HG03342 (cell line): Measurements from ENCODE around the gene LMNTD2.
A peak's percentile ranks its signal among the peaks of the same experiment; 100 is the strongest.

Experiments used
- ATAC-seq: cut with Tn5 transposase; IDR thresholded peaks from one replicate; pipeline ENCODE4 v1.9.1; 2021; ENCODE audit warnings: mild to moderate bottlenecking, moderate library complexity; ENCODE audit not compliant: unreplicated experiment

Gene LMNTD2, protein sequence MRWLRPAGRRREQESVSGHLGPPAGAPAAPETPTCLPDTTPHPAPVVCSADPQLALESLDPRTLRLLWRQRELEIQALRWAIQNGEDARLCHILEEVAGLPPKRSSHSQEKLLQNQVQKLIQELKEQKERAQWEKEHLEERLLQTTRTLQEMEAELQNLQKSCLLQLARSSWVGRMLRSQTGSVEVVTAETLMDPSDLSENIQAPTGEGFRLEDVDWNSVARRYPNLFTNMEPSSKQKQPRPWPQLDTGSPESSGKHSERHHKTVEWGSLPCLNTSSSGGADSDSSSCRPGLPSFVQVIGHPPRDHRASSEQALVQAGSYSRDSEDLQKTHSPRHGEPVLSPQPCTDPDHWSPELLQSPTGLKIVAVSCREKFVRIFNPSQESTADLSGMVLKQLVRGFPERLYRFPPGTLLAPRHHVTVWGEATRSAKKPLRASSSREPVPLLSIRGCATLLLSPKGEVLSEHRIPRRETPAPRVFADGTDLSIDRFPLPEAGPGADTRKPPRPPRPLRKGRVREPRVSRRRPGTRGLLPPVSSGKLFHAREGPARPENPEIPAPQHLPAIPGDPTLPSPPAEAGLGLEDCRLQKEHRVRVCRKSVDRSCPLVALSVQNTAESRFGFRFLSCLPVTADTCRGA

DNA sequence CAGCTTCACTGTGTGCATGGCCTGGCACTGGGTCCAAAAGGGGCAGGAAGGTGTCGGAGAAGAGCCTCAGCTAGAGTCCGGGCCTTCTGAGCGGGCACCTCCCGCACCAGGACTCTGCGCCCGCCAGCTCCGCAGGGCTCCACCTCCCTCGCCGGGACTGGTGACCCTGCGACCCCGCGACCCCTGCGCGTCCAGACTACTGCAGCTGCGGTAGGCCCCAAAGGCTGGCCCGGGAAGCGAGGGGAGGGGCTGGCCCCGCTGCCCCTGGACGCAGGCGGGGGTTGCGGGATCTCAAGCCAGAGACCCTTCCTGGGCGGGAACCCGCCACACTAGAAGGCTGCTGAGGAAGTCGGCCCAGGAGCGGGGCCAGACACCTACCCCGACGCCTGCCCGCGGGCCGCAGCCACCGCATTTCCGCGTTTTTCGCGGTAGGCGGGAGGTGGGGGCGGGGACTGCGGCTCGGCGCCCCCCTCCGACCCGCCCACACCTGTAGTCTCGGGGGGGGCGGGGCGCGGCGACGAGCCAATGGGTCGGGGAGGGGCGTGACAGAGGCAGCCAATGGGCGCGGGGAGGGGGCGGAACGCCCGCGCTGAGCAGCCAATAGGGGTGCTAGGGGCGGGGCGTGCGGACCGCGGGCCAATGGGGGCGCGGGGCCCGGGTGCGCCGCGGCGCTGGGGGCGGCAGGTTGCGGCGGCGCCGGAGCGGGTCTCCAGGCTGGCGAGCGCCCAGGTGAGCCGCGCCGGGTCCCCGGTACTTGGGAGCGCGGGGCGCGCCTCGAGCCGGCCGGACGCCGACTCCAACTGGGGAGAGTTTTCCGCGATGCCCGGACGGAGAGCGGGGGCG is at the start of gene LMNTD2, which contains the start of gene RASSF7:
Gene LMNTD2 (minus strand): TSS at position 434 of the 843 bp plus-strand sequence. CDS start 22 bp downstream, at position 412.
Gene RASSF7 (plus strand): TSS at position 666 of the 843 bp plus-strand sequence. CDS start 799 bp downstream, outside the sequence.
- peak; percentile 76 for ATAC-seq

DNA sequence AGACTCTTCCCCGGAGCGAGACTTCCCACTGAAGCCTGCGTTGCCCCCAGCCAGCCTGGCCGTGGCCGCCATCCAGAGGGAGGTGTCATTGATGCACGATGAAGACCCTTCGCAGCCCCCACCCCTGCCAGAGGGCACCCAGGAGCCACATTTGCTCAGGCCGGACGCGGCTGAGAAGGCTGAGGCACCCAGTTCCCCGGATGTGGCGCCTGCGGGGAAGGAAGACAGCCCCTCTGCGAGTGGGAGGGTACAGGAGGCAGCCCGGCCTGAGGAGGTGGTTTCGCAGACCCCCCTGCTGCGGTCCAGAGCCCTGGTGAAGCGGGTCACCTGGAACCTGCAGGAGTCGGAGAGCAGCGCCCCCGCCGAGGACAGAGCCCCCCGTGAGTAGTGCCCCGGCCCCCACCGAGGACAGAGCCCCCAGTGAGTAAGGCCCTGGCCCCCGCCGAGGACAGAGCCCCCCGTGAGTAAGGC is 48.8 kb upstream of the LMNTD2 start:
- ATAC-seq, result no peak

DNA sequence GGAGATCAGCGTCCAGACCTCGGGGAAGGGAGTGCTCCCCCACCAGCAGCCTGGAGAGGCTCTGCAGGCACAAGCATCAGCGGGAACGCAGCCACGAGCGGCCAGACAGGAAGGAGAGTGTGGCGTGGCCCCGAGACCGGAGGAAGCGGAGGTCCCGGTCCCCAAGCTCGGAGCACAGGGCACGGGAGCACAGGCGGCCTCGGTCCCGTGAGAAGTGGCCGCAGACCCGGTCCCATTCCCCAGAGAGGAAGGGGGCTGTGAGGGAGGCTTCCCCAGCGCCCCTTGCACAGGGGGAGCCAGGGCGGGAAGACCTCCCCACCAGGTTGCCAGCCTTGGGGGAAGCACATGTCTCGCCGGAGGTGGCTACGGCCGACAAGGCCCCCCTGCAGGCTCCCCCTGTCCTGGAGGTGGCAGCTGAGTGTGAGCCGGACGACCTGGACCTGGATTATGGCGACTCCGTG is 48.3 kb upstream of the LMNTD2 start:
- no peak for ATAC-seq

DNA sequence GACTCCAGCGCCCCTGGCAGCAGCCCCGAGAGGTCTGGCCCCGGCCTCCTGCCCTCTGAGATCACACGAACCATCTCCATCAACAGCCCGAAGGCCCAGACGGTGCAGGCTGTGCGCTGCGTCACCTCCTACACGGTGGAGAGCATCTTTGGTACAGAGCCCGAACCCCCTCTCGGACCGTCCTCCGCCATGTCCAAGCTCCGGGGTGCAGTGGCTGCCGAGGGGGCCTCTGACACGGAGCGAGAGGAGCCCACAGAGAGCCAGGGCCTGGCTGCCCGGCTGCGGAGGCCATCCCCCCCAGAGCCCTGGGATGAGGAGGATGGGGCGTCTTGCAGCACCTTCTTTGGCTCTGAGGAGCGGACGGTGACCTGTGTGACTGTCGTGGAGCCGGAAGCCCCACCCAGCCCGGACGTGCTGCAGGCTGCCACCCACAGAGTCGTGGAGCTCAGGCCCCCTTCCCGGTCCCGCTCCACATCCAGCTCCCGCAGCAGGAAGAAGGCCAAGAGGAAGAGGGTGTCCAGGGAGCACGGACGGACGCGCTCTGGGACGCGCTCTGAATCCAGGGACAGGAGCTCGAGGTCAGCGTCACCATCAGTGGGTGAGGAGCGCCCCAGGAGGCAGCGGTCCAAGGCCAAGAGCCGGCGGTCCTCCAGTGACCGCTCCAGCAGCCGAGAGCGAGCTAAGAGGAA is 47.6 kb upstream of the LMNTD2 start:
- no peak for ATAC-seq

DNA sequence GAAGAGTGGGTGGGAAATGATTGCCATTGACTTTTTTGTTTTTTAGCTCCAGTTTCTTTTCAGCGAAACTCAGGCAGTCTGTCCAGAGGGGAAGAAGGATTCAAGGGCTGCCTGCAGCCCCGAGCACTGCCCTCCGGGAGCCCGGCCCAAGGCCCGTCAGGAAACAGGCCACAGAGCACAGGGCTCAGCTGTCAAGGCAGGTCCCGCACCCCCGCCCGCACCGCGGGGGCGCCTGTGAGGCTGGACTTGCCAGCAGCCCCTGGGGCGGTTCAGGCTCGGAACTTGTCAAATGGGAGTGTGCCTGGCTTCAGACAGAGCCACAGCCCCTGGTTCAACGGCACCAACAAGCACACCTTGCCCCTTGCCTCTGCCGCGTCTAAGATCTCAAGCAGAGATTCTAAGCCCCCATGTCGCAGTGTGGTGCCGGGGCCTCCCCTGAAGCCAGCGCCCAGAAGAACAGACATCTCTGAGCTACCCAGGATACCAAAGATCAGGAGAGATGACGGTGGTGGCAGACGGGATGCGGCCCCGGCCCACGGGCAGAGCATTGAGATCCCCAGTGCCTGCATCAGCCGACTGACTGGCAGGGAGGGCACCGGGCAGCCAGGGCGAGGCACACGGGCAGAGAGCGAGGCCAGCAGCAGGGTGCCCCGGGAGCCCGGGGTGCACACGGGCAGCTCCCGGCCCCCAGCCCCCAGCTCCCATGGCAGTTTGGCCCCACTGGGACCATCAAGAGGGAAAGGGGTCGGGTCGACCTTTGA is 46.7 kb upstream of the LMNTD2 start:
- no peak for ATAC-seq

DNA sequence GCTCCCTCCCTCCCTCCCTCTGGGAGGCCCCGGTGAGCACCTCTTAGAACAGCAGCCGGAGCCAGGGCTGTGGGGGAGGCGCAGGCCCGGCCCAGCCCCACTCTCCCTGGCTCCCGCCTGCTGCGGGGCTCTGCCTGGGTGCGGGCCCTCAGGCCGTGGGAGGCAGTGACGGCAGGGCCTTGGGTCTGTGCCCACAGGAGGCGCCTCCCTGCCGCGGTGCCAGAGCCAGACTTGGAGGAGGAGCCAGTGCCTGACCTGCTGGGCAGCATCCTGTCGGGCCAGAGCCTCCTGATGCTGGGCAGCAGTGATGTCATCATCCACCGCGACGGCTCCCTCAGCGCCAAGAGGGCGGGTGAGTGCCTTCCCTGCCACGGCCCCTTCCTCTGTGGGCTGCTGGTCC is 45.7 kb upstream of the LMNTD2 start:
- no peak for ATAC-seq

DNA sequence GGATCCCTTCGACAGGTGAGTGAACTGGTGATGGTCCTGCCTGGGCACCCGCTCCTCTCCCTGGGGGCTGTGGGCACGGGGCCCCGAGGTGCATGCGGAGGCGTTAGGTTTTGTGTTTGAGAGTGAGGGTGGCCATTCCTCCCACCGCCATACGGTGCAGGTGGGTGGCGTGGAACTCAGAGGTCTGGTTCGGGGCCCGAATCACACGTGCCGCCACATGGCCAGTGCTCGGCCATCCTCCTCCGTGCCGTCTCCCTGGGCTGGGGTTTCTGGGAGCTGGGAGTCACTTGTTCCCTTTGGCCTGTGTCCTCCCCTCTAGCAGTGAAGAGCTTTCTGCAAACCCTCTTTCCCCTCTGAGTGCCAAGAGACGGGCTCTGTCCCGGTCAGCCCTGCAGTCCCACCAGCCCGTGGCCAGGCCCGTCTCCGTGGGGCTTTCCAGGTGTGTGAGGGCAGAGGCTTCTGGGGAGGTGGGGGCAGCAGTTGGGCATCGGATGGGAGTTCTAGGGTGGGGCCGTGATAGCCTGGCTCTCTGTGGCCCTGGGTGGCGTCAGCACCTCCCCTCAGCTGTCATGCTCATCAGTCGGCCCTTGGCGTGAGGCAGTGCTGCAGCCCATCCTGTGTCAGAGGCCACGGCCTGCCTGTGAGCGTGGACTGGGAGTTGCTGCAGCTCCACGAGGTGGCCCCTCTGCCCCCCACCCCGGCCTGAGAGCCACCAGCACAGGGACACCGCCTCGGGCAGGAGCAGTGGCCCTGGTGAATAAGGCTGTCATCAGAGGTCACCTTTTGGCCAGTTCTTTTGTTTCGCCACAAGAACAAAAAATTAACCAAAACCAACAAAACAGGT is 45.0 kb upstream of the LMNTD2 start:
- ATAC-seq, result no peak

DNA sequence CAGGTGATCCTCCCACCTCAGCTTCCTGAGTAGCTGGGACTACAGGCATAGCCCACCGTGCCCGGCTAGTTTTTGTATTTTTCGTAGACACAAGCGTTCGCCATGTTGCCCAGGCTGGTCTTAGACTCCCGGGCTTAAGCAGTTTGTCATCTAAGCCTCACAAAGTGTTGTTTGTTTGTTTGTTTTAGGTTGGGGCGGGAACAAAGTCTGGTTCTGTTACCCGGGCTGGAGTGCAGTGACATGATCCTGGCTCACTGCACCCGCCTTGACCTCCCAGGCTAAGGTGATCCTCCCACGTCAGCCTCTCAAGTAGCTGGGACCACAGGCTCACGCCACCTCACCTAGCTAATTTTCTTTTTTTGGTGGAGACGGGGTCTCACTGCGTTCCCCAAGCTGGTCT is 42.6 kb upstream of the LMNTD2 start:
- no peak for ATAC-seq

DNA sequence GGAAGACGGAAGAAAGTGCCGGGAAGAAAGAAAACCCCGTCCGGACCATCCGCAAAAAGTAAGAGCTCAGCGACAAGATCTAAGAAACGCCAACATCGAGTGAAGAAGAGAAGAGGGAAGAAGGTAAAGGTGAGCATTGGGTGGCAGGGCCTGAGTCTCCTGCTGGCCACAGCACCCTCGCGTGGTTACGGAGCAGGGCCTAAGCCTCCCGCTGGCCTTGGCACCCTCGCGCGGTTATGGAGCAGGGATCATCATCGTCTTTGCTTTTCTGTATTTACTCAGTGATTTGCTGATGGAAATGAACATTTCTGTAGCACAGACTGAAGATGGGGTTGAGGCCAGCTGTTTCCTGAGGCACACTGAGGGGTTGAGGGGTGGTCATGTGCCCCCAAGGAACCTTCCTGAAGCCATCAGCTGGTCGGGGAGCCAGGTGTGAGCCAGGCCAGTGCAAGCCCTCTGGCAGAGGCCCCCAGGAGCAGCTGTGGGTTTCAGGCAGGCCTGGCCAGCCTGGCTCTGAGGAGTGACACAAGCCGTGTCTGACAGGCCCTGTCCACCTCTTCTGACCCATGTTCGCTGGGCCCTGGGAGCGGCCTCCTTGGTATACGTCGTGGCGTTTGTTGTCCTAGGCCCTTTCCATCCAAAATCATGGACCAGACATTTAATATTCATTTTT is 41.2 kb upstream of the LMNTD2 start:
- no peak for ATAC-seq

DNA sequence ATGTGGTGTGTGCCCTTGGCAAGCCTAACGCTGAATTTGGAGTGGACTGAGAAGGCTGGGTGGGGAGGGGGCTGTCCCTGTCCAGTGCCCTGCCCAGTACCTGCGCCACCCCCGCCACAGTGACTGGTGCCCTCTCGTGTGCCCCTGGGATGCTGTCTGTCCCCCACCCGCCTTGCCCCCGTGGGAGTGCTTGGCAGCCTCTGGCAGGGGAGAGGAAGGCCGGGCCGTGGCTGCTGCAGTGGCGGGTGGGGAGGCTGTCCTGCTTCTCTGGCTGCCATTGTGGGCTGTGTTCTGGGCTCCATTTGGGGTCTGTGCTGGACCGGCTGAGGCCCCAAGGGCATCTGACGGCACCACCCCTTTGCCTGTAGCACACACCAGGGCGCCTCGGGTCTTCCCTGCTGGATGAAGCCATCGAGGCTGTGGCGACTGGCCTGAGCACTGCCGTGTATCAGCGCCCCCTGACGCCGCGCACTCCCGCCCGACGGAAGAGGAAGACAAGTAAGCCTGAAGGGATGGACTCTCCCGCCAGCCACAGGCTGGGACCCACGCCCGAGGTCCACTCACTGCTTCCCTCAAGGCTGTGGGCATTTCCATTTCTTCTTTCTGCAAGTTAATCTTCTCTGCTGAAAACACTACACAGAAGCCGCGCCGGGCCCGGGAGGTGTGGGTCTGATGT is 37.6 kb upstream of the LMNTD2 start:
- ATAC-seq, result no peak

DNA sequence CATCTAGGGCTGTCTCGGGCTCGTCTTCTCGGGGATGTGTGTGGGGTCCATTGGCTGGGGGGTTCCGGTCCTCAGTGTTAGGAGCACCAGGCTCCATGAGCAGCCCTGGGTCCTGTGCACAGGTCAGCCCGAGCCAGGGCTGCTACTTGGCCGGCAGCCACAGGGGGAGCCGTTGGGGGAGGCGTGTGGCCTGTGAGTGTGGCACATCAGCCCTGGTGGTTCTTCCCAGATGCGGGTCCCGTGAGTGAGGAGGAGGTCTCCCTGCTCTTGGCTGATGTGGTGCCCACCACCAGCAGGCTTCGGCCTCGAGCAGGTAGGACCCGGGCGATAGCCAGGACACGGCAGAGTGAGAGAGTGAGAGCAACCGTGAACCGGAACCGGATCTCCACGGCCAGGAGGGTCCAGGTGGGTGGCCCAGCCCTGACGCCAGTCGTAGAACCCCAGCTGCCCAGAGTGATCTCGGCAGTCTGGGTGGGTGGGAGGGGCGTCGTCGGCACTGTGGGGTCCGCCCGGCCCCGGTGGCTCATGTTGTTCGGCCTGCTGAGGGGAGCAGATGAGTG is 36.7 kb upstream of the LMNTD2 start:
- ATAC-seq, result no peak

DNA sequence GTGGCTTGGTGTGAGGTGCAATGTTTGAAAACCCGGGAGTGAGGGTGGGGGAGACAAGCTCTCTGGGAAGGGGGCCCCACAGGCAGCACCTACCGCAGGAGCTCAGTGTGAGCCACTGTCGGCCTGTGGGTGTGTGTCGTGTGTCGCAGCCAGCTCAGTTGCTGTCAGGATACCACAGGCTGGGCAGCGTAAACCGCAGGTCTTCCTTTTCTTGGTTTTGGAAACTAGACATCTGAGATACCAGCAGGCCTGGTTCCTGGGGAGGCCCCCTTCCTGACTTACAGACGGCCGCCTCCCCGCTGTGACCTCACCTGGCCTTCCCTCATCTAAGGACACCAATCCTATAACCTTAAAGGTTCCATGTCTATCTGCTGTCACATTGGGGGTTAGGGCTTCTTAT is 35.8 kb upstream of the LMNTD2 start:
- no peak for ATAC-seq

DNA sequence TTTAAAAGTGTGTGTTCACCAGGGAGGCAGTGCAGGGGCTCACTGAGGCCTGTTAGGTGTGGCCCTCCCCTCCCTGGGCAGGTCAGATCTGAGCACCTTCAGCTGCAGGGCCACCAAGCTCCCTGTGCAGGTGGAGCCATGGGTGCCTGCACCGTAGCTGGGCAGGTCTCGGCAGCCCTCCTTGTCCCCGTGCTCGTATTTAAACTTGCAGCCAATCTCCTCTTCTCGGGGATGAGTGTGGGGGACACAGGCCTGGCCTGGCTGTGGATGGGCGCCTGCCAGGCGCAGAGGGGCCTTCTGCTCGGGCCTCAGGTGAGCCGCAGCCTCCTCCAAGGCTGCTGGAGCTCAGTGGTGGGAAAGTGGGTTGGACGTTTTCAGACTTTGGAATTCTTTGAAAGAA is 34.9 kb upstream of the LMNTD2 start:
- no peak for ATAC-seq

DNA sequence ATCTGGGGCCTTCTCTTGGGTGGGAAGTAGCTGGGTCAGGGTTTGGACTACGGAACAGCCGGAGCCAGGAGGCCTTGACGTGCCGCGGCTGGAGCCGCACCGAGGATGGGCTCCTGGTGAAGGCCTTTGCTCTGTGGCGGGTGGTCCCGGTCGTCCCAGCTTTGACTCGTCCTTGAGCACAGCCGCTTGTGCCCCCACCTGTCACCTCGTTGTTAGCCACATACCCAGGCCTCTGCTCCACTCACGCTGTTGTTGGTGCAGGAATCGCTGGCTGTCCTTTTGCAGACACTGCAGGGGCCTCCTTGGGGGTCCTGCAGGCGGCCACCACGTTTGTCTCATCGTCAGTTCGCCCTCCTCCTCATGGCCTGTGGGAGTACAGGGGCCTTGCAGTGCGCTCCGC is 32.8 kb upstream of the LMNTD2 start:
- no peak for ATAC-seq

DNA sequence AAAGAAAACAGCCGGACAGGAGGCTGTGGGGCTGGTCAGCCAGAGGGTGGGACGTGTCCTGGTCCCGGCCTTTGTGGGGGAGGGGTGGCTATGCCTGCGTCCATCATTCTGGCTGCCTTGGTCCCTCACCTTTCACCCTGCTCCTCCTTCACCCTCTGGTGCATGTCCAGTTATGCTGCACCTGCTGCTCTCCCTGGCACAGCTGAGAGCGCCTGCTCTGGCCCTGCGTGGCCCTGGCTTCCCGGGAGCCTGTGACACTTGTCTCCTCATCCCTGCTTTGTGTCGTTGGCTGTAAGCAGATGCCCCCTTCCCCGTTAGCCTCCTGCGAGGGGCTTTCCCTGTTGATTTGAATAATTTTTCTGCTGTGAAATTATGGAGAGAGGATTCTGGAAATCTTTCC is 32.4 kb upstream of the LMNTD2 start:
- ATAC-seq, result no peak

DNA sequence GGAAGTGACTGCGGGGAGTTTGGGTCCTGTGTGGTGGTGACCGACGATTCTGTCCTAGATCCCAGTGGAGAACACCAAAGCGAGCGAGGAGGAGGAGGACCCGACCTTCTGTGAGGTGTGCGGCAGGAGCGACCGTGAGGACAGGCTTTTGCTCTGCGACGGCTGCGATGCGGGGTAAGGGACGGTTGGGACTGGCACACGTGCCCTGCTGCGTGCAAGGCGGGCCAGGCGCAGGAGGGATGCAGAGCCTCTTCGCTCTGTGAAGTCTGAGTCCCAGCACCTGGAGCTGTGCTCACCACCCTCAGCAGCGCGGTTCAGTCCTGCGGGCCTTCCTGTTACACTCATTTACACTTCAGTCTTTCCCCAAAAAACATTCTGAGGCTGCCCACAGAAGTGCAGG is 32.0 kb upstream of the LMNTD2 start:
- no peak for ATAC-seq

DNA sequence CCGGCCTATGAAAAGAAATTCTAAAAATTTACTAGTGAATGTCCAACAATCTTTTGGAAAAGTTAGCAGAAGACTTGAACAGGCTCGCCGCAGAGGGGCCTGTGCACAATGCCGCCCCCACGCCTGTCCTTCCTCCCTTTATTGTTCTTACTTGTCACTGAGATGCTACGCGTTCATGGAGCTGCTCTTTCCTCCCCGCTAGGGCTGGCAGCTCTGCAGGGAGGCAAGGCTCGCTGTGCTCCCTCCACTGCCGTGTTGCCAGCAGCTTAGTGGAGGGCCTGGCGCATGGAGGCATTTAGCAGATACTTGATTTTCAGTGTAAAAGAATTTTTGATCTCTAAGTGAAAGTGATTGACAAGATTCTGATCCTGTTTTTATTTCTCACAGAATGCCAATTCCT is 30.5 kb upstream of the LMNTD2 start:
- ATAC-seq, result no peak

DNA sequence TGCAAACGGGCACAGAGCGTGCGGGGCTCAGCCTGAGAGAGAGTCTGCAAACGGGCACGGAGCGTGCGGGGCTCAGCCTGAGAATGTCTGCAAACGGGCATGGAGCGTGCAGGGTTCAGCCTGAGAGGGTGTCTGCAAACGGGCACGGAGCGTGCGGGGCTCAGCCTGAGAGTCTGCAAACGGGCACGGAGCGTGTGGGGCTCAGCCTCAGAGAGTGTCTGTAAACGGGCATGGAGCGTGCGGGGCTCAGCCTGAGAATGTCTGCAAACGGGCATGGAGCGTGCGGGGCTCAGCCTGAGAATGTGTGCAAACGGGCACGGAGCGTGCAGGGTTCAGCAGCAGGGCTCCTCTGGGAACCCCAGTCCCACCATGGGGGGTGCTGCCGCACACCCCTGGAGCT is 29.3 kb upstream of the LMNTD2 start:
- no peak for ATAC-seq
